Measurements from ENCODE around the gene ITPR1.

The ITPR1 gene

DNA sequence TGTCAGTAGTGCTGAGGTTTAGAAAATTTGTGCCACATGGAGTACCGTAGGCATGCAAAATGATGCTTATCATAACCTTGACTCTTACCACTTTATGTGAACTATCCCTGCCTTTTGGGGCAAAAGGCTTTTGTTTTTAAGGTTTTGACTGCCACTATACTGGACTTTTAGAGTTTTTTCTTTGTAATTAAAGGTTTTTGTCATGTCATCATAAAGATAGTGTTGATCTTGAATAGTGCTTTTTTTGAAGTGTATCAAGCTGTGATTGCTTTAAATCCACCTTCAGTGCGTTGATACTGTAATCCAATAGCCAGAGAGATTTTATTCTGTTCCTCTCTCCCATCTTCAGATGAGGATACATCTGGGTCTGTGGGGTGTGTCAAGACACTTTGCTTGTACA lies 172.9 kb downstream of the ITPR1 start:
- in situ Hi-C loops (cut with HindIII; ENCODE audit: low sequenced_read_pairs), result no loop called here
- H3K4me3 ChIP-seq (ENCODE audit: low read depth, low read length), result no peak overlapping the region
- DNase-seq (ENCODE audit: low read depth, low spot score), result no peak
- TF ChIP-seq, protein P1, sequence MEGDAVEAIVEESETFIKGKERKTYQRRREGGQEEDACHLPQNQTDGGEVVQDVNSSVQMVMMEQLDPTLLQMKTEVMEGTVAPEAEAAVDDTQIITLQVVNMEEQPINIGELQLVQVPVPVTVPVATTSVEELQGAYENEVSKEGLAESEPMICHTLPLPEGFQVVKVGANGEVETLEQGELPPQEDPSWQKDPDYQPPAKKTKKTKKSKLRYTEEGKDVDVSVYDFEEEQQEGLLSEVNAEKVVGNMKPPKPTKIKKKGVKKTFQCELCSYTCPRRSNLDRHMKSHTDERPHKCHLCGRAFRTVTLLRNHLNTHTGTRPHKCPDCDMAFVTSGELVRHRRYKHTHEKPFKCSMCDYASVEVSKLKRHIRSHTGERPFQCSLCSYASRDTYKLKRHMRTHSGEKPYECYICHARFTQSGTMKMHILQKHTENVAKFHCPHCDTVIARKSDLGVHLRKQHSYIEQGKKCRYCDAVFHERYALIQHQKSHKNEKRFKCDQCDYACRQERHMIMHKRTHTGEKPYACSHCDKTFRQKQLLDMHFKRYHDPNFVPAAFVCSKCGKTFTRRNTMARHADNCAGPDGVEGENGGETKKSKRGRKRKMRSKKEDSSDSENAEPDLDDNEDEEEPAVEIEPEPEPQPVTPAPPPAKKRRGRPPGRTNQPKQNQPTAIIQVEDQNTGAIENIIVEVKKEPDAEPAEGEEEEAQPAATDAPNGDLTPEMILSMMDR (IDR thresholded peaks at IDR 0.05; ENCODE audit: low read depth, low read length), result no peak

DNA sequence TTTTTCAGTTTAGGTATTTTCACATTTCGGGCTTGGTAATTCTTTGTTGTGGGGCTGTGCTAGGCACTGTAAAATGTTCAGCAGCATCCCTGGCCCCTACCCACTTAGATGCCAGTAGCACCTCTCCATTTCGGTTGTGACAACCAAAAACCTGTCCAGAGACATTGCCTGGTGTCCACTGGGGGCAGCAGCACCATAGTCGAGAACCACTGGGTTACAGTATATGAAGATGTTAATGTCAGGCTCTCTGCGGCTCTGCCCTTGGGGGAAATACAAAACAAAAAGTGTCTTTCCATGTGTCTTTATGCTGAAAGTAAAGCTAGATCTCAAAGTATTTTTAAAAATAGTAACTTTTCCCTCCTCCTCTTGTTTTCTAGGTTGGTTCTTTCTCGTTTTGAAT lies 177.2 kb downstream of the ITPR1 start:
- in situ Hi-C loops (cut with HindIII; ENCODE audit: low sequenced_read_pairs), result no loop called here
- DNase-seq (ENCODE audit: low read depth, low spot score), result no peak

DNA sequence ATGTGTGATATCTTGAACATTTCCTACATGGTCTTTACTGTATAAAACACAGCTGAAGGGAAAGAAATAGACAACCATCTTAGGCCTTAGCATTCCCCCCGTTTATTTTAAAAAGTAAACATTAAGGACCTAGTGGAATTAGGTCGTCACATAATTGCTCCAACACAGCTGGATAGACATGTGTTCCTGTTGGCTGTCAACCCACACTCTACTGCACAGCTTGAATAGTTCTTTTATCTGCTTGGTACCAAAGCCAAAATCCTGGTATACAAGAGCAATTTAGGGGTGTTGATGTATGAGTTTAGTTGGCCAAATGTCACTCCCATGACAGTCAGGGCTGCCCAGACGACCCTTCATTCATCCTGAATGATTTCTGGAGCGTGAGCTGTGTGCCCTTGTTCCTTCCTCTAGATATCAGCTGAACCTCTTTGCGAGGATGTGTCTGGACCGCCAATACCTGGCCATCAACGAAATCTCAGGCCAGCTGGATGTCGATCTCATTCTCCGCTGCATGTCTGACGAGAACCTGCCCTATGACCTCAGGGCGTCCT lies 179.7 kb downstream of the ITPR1 start:
- no peak overlapping the region for H3K4me3 ChIP-seq (ENCODE audit: low read depth, low read length)
- TF ChIP-seq, protein P1 (IDR thresholded peaks at IDR 0.05; ENCODE audit: low read depth, low read length), result no peak
- DNase-seq (ENCODE audit: low read depth, low spot score), result no peak
- in situ Hi-C loops (cut with HindIII; ENCODE audit: low sequenced_read_pairs), result no loop called here

More for the DNA sequence above, 177.2 kb downstream of the ITPR1 start:
- TF ChIP-seq, protein P1 (IDR thresholded peaks at IDR 0.05; ENCODE audit: low read depth, low read length), result peak; percentile 60
- no peak overlapping the region for H3K4me3 ChIP-seq (ENCODE audit: low read depth, low read length)

DNA sequence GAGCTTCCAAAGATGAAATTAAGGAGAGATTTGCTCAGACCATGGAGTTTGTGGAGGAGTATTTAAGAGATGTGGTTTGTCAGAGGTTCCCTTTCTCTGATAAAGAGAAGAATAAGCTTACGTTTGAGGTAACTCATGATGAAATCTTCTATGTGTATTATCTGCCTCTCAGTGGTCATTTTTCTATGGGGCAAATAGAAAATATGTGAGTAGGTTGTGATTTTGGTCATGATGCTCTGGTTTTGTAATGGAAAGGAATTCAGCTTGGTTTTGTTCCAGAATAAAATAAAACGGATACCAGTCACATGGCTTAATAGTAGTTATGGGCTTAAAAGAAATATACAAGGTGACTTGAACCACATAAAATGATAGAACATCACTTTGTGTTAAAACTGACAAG lies 181.1 kb downstream of the ITPR1 start:
- TF ChIP-seq, protein P1 (IDR thresholded peaks at IDR 0.05; ENCODE audit: low read depth, low read length), result no peak
- peak; percentile 18 for DNase-seq (ENCODE audit: low read depth, low spot score)
- no peak overlapping the region for H3K4me3 ChIP-seq (ENCODE audit: low read depth, low read length)
- in situ Hi-C loops (cut with HindIII; ENCODE audit: low sequenced_read_pairs), result no loop called here

DNA sequence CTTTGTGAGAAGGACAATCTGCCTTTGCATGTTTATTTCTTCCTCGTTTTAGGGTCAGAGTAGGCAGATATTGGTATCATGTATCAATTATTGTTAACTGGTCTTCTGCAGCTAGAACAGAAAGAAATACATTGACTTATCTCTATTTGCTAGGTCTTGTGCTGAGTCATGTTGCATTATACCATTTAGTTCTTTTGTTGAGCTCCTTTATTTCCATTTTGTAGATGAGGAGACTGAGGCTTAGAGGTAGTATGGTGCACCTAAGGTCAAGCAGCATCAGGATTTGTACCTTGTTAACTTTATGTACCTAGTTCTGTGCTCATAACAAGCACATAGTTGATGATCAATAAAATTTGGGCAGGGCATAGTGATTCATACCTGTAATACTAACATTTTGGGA lies 182.6 kb downstream of the ITPR1 start:
- no peak for DNase-seq (ENCODE audit: low read depth, low spot score)
- H3K4me3 ChIP-seq (ENCODE audit: low read depth, low read length), result no peak overlapping the region
- TF ChIP-seq, protein P1 (IDR thresholded peaks at IDR 0.05; ENCODE audit: low read depth, low read length), result no peak
- in situ Hi-C loops (cut with HindIII; ENCODE audit: low sequenced_read_pairs), result no loop called here

DNA sequence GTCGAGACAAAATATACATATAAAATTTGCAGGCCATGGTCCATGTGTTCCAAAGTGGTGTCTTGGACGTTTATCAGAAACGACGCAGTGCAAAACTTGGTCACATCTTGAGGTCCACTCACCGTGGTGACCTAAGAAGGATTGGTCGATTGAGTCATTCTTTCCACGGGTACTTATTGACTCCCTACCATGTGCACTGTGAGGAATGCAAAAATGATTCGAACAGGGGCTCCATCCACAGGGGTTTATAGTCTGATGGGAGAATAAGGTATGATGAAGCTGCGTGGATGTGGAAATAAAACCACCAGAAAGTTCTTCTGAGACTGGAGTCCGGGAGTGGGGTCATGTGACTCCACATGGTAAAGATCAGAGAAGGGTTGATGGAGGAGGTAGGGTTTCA lies 185.2 kb downstream of the ITPR1 start:
- no peak overlapping the region for H3K4me3 ChIP-seq (ENCODE audit: low read depth, low read length)
- DNase-seq (ENCODE audit: low read depth, low spot score), result no peak
- in situ Hi-C loops (cut with HindIII; ENCODE audit: low sequenced_read_pairs), result no loop called here
- TF ChIP-seq, protein P1 (IDR thresholded peaks at IDR 0.05; ENCODE audit: low read depth, low read length), result no peak
